Measurements from ENCODE around the gene PRIM1. TPM values are rescaled to one million over a fixed set of nuclear protein-coding genes. Genes with fewer than 3 reads are reported as not detected.

Gene PRIM1
- 3.6 and 6.1 TPM in 2 replicates for total RNA-seq

DNA sequence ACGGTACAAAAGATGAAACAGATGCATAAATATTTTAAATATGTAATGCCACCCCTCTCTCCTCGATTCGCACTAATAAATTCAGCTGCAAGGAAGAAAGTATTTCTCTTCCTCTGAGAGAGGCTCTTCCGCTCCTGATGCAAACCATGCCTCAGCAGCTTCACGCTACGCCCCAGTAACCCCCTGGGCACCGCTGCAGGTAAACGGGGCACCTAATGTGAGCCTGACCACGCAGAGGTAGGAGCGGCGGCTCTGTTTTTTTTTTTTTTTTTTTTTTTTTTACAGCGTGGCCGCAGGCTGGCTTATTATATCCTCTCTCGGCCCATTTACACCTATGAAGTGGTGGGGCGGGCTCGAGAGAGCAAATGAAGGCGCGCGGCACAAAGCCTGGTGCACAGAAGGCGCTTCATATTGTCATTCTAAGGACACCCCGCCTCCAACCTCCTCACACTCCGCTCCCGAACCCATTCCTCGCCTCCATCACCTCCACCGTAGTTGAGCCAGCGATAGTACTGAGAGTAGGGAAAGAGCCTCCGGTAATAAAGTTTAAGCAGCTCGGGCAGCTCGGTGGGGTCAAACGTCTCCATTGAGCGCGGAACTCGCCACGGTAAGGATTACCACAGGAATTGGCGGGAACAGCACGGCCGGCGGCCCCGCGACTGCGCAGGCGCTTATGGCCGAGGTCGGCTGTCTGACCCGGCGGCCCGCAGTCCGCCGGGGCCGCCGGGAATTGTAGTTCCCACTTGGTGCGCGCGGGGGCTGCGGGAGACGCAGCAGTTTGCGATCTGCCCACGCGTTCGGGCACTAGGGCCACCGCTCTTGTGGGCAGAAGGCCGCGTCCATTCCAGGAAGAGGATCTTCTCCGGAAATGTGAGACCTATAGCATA lies at the start of gene PRIM1:
Gene PRIM1 (minus strand): TSS at position 612 of the 887 bp plus-strand sequence. CDS start 25 bp downstream, at position 587.

DNA sequence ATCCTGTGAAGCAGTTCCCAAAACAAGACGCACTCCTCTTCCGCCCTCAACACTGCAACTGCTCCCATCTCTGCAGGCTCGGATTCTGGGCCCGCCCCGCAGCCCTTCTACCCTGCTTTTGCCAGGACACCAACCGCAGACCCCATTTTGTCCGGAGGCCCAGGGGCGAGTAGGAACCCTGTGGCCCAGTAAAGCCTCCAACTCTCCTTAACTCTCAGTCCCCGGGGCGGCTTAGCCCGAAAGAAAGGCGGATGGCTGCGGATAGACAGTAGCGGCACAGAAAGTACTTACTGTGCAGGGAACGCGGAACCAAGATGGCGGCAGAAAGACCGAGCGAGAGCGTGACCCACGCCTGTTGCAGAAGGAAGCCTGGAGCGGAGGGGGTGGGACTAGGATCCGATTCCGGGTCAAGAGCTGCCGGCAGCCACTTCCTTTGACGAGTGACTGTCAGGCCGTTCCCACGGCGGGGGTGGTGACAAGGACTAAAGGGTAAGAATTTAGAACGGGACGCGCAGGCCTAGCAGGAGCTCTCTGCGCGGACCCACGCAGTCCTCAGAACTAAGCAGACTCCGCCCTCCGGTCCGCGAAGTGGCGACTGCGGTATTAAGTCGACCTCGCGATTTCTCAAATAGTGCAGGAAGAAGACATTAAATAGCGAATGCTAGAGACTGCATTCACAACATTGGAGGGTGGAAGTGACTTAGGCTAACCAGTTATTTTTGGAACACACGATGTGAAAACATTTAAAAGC lies 27.0 kb downstream of the PRIM1 start, which contains the start of gene NACA:
Gene NACA (minus strand): TSS at position 328 of the 751 bp plus-strand sequence. CDS start 778 bp downstream, outside the sequence.

DNA sequence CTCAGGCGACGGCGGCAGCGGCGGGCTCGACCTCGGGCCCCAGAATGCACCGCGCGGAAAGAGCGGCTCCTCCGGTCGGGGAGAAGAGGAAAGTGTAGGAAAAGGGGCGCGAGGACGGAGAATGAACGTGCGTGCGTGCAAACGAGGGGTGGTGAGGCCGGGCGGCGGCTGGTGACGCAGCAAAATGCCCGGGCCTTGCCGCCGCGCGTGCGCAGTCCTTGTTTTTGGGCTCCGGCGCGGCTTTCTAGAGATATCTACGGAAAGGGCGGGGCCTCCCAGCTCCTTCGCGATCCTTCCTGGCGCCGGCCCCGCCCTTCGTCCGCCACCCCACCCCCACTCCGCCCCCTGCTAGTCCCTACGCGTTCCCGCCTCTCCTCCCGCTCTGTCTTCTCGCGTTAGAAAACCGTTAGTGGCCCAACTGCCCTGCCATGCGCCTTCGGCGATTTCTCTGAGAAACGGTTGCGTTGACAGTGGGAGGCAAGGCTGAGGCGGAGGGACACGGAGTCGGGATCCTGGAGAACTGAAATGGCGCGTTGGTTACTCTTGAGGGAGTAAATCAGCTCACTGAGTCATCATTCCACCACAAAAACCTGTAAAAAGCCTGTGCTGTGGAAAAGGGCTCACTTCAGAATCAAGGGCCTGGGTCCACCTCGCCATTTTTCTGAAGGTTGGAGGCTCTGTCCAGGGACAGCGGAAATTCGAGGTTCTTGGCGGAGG lies 63.8 kb downstream of the PRIM1 start, which contains the start of gene PTGES3:
Gene PTGES3 (minus strand): TSS at position 156 of the 717 bp plus-strand sequence. CDS start 285 bp downstream, outside the sequence.

Other genes starting within 250 kb of the PRIM1 start
- gene RBMS2, start 230.5 kb downstream of the PRIM1 start, total RNA-seq = 9.3 and 9.5 TPM in 2 replicates
- gene BAZ2A, start 122.0 kb downstream of the PRIM1 start, total RNA-seq = 12.3 and 13.1 TPM in 2 replicates
- gene ATP5F1B, start 106.3 kb downstream of the PRIM1 start, total RNA-seq = 373 and 497 TPM in 2 replicates
- 28.2 and 42.7 TPM in 2 replicates for gene PTGES3, start 64.0 kb downstream of the PRIM1 start, total RNA-seq
- gene NACA, start 27.0 kb downstream of the PRIM1 start, total RNA-seq = 1,375 and 1,523 TPM in 2 replicates
- 0.16 and 1.5 TPM in 2 replicates for gene HSD17B6, start 11.0 kb upstream of the PRIM1 start, total RNA-seq
- gene SDR9C7, start 182.1 kb upstream of the PRIM1 start, total RNA-seq = not detected in 2 replicates
- 0.16 and 0.17 TPM in 2 replicates for gene RDH16, start 205.3 kb upstream of the PRIM1 start, total RNA-seq